Psoas muscle (tissue), 8 donors: ENCODE results near the gene CEP290. TPM values are rescaled to one million over a fixed set of nuclear protein-coding genes. Genes with fewer than 3 reads are reported as not detected.

Source experiments
- ATAC-seq, 4 donors: fragments of 200-7000 bp; cut with Tn5 transposase; one replicate each; pipeline ENCODE4 v1.9.1; 2020; ENCODE audit warnings: moderate library complexity in 3 of 4, mild to moderate bottlenecking in 2 of 4
- DNase-seq, 2 donors: peaks; one replicate each; pipeline ENCODE4 v3.0.0-alpha.2; 2020
- H3K27ac ChIP-seq: fragments of 200-600 bp; one replicate; pipeline ENCODE4 v1.8.0; 2022
- H3K27me3 ChIP-seq, 3 donors: fragments of 200-600 bp in 1 of 3; one replicate each; pipeline versions ENCODE4 v1.6.1 to v1.8.0; 2013 to 2022; ENCODE audit warnings: low read length in 2 of 3, mild to moderate bottlenecking in 2 of 3, moderate library complexity in 1 of 3; ENCODE audit not compliant: insufficient read depth in 3 of 3
- H3K36me3 ChIP-seq, 2 donors: fragments of 200-600 bp in 1 of 2; one replicate each; pipeline versions ENCODE4 v1.6.1 to v1.8.0; 2013 to 2022; ENCODE audit warnings: low read depth in 1 of 2, mild to moderate bottlenecking in 1 of 2, moderate library complexity in 1 of 2; ENCODE audit not compliant: insufficient read depth in 1 of 2
- H3K4me1 ChIP-seq: fragments of 200-600 bp; one replicate; pipeline ENCODE4 v1.8.0; 2022
- H3K4me3 ChIP-seq: fragments of 200-600 bp; one replicate; pipeline ENCODE4 v1.8.0; 2022; ENCODE audit warnings: mild to moderate bottlenecking
- H3K9me3 ChIP-seq: fragments of 200-600 bp; one replicate; pipeline ENCODE4 v1.8.0; 2022
- CTCF ChIP-seq: fragments of 200-600 bp; IDR thresholded peaks from one replicate; pipeline ENCODE4 v1.8.0; 2022; ENCODE audit warnings: antibody characterized with exemption
- WGBS, 3 donors: extraction: QIAGEN DNeasy Blood & Tissue Kit; methylation state at CpG; one replicate each; pipeline versions ENCODE4 v1.1.6 to v1.1.7; 2013; 5-methylcytosine and 5-hydroxymethylcytosine counted together
- intact Hi-C, 2 donors: fragments of 100-400 bp; cut with DNase I; formaldehyde crosslinking; loops; one replicate each; pipeline versions ENCODE4 v1.11.0 to v1.14.2; 2022
- polyA plus RNA-seq, 3 donors: library from polyadenylated mRNA; stranded (reverse); fragments of 200-250 nt; gene quantifications; one replicate each; pipeline ENCODE4 v1.2.3, GENCODE V29; 2013
- total RNA-seq, 4 donors: library from RNA; stranded (reverse); fragmentation: NEBNext Ultra II Directional in 2 of 4; extraction: Animal tissue kit (Norgen Biotek cat#: 25700) in 2 of 4; gene quantifications; one replicate each; pipeline versions ENCODE4 v1.2.1 to v1.2.4, GENCODE V29; 2021 to 2023
- donor health status: healthy with polysubstance abuse.
- donor health status: DM: no; HTN: no; CAD: no; lungs with moderate emphysema.
- donor health status: Bipolar disorder and iron deficiency.
- donor health status: healthy.
- donor health status: DM: yes; HTN: yes; CAD: no.
- donor health status: DM: no; HTN: no; CAD: no.
- donor health status: DM: no; HTN: no; CAD: no.
- donor health status: DM: yes; HTN: yes; CAD: no.

CEP290 gene
- total and polyA plus RNA-seq, 7 donors: 1.8 to 7.8 (median 4.5) TPM

DNA sequence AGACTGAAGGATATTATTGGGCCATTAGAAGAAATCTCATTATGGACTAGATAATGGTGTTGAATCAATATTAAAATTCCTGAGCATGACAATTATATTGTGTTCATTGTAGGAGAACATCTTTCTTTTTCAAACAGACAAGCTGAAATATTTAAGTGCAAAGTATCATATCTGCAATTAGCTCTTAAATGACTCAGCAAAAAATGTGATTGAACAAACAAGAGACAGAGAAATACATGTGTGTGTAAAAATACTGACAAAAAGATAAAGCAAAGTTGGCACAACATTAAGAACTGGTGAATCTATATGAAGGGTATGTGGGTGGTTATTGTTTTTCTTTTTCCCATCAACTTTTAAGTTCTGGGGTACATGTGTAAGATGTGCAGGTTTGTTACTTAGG lies 9.5 kb downstream of the CEP290 start:
- no peak for DNase-seq
- no peak for ATAC-seq
- Histone ChIP-seq H3K4me1 (no peaks in the 10 kb centered on the region), H3K4me3 (no peak overlapping the region), H3K9me3 (no peaks in the 10 kb centered on the region), H3K27ac (no peak overlapping the region), H3K36me3 (peaks cover 0 to 71% of the 10 kb centered on the region in 2 donors), H3K27me3 (no peaks in the 10 kb centered on the region)
- TF ChIP-seq CTCF: no peak
- intact Hi-C loops: loop anchor here in 1 of 2 donors (10.0 kb wide), 1 partner anchor 88 kb away; no protein-coding TSS in a partner anchor

DNA sequence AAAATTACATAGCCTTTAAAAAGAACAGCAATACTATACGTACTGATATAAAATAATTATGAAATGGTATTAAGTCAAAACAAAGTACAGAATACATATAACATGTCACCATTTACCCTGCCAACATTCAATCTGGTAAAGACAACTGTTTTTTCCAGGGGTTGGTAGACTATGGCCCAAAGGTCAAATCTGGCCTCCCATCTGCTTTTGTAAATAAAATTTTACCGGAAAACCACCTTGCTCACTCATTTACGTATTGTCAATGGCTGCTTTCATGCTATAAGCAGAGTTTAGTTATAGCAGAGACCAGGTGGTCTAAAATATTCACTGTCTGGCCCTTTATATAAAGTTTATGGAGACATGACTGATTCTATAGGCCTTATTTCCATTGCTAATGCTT lies 14.0 kb downstream of the CEP290 start:
- Histone ChIP-seq H3K4me3 (no peak overlapping the region), H3K27me3 (no peaks in the 10 kb centered on the region), H3K36me3 (peaks cover 0 to 74% of the 10 kb centered on the region in 2 donors), H3K27ac (no peak overlapping the region), H3K9me3 (no peaks in the 10 kb centered on the region), H3K4me1 (no peaks in the 10 kb centered on the region)
- intact Hi-C loops: no loop called here
- ATAC-seq (no peak), DNase-seq (no peak)
- 97 to 98% (median 98%) methylated on average over 3 of the region's 3 CpGs for WGBS, 3 donors
- TF ChIP-seq CTCF: no peak

DNA sequence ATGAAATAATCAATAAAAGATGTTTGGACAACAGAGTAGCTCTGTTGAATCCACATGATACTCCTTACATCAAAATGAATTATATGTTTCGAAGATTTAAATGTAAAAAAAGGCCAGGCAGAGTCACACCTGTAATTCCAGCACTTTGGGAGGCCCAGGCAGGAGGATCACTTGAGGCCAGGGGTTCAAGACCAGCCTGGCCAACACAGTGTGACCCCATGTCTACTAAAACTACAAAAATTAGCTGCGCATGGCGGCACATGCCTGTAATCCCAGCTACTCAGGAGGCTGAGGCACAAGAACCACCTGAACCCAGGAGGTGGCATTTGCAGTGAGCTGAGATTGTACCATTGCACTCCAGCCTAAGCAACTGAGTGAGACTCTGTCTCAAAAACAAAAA lies 14.8 kb downstream of the CEP290 start:
- ATAC-seq (no peak), DNase-seq (no peak)
- Histone ChIP-seq H3K27me3 (no peaks in the 10 kb centered on the region), H3K4me1 (no peaks in the 10 kb centered on the region), H3K4me3 (no peak overlapping the region), H3K36me3 (peaks cover 0 to 80% of the 10 kb centered on the region in 2 donors), H3K9me3 (no peaks in the 10 kb centered on the region), H3K27ac (no peak overlapping the region)
- intact Hi-C loops: no loop called here
- WGBS, 3 donors: 96 to 99% (median 97%) methylated on average over 3 of the region's 3 CpGs
- TF ChIP-seq CTCF: no peak

DNA sequence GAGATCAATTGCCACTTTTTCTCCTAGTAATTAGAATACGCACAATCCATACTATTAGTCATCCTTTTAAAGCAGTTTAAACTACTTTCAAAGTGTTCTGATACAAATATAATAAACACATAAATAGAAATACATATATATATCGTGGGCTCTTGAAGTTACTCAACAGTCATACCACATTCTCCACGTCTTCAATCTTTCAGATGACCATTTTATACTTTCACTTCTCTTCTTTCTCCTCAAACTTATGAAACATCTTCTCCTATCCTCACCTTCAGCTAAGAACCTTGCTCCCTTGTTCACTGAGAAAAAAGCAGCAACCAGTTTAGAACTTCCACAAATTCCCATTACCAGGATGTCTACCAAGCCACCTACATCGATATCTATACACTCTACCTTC lies 19.2 kb downstream of the CEP290 start:
- ATAC-seq (no peak), DNase-seq (no peak)
- Histone ChIP-seq H3K4me1 (no peaks in the 10 kb centered on the region), H3K36me3 (peaks cover 0 to 89% of the 10 kb centered on the region in 2 donors), H3K4me3 (no peak overlapping the region), H3K9me3 (no peaks in the 10 kb centered on the region), H3K27me3 (no peaks in the 10 kb centered on the region), H3K27ac (no peak overlapping the region)
- no peak for TF ChIP-seq CTCF
- intact Hi-C loops: loop anchor here in 1 of 2 donors (5.0 kb wide), 1 partner anchor 40 kb away; no protein-coding TSS in a partner anchor
- WGBS, 3 donors: 71 to 87% (median 72%) methylated on average over 4 of the region's 4 CpGs

- ATAC-seq (no peak), DNase-seq (no peak)
- Histone ChIP-seq H3K4me1 (no peaks in the 10 kb centered on the region), H3K4me3 (no peak overlapping the region), H3K9me3 (no peaks in the 10 kb centered on the region), H3K27ac (no peak overlapping the region), H3K27me3 (no peaks in the 10 kb centered on the region), H3K36me3 (peaks cover 0 to 81% of the 10 kb centered on the region in 2 donors)
- no peak for TF ChIP-seq CTCF
- 53 to 72% (median 57%) methylated on average over 3 of the region's 3 CpGs for WGBS, 3 donors
- intact Hi-C loops: loop anchor here in 1 of 2 donors (10.0 kb wide), 1 partner anchor 881 kb away; no protein-coding TSS in a partner anchor
These were observed 28.0 kb downstream of the CEP290 start for GRCh38 chr12:88113871-88114270.
